ENCODE results near the gene TRABD. TPM values are rescaled to one million over a fixed set of nuclear protein-coding genes. Genes with fewer than 3 reads are reported as not detected.

Gene TRABD
- total RNA-seq, 4 donors from 2014 or later = 26.6 to 51.9 (median 31.5) TPM

GRCh38 chr22:50208939-50209892, 23.5 kb downstream of the TRABD start:
- no peak overlapping the region for H3K27ac ChIP-seq
- 73 to 93% methylated on average over 3 to 14 of the region's 31 CpGs for WGBS, 2 donors
- no peak overlapping the region for H3K4me3 ChIP-seq (replicated peaks in 1 of 3)
- no peak for TF ChIP-seq CTCF (IDR thresholded peaks at IDR 0.05)
- TF ChIP-seq POLR2A (IDR thresholded peaks at IDR 0.05) = no peak
- intact Hi-C loops (cut with DNase I) = no loop called here
- H3K27me3 ChIP-seq = no peaks in the 10 kb centered on the region
- H3K4me1 ChIP-seq = no peaks in the 10 kb centered on the region
- no peaks in the 10 kb centered on the region for H3K9me3 ChIP-seq
- H3K36me3 ChIP-seq = peaks cover 24 to 30% of the 10 kb centered on the region in 2 donors
- no peak for DNase-seq

- 53 to 64% methylated on average over 15 to 20 of the region's 20 CpGs for WGBS, 2 donors
- peak; percentile 69 to 74 for DNase-seq
- TF ChIP-seq POLR2A (IDR thresholded peaks at IDR 0.05) (no peak), CTCF (IDR thresholded peaks at IDR 0.05) (peak; percentile 72 to 87 (median 79))
- peaks cover 24 to 30% of the 10 kb centered on the region in 2 donors for H3K36me3 ChIP-seq
- intact Hi-C loops (cut with DNase I) = loop anchor here (2.0 to 10.0 kb wide), 2 partner anchors 61 to 285 kb away; no protein-coding TSS in a partner anchor
- H3K4me1 ChIP-seq = no peaks in the 10 kb centered on the region
- no peaks in the 10 kb centered on the region for H3K9me3 ChIP-seq
- H3K27ac ChIP-seq = no peak overlapping the region
- no peaks in the 10 kb centered on the region for H3K27me3 ChIP-seq
- H3K4me3 ChIP-seq (replicated peaks in 1 of 3) = no peak overlapping the region
Observed at GRCh38 chr22:50209893-50210292, 24.2 kb downstream of the TRABD start.

- intact Hi-C loops (cut with DNase I) = loop anchor here (2.0 to 10.0 kb wide), 2 partner anchors 62 to 286 kb away; no protein-coding TSS in a partner anchor
- no peak for DNase-seq
- no peak for TF ChIP-seq CTCF (IDR thresholded peaks at IDR 0.05)
- no peak for TF ChIP-seq POLR2A (IDR thresholded peaks at IDR 0.05)
- Histone ChIP-seq H3K27ac (no peak overlapping the region), H3K9me3 (no peaks in the 10 kb centered on the region), H3K36me3 (peaks cover 25 to 31% of the 10 kb centered on the region in 2 donors), H3K4me1 (no peaks in the 10 kb centered on the region), H3K4me3 (replicated peaks in 1 of 3) (no peak overlapping the region), H3K27me3 (no peaks in the 10 kb centered on the region)
- WGBS, 2 donors = 96 to 98% methylated on average over 5 to 27 of the region's 32 CpGs
Observed at GRCh38 chr22:50210378-50211139, 24.8 kb downstream of the TRABD start.

- no peaks in the 10 kb centered on the region for H3K27me3 ChIP-seq
- no peaks in the 10 kb centered on the region for H3K4me1 ChIP-seq
- WGBS, 2 donors = 91 to 95% methylated on average over 14 of the region's 14 CpGs
- DNase-seq = no peak
- H3K9me3 ChIP-seq = no peaks in the 10 kb centered on the region
- TF ChIP-seq CTCF (IDR thresholded peaks at IDR 0.05) = no peak
- no peak for TF ChIP-seq POLR2A (IDR thresholded peaks at IDR 0.05)
- intact Hi-C loops (cut with DNase I) = loop anchor here (2.0 to 10.0 kb wide), 2 partner anchors 62 to 286 kb away; no protein-coding TSS in a partner anchor
- peaks cover 31 to 37% of the 10 kb centered on the region in 2 donors for H3K36me3 ChIP-seq
- H3K4me3 ChIP-seq (replicated peaks in 1 of 3) = no peak overlapping the region
- no peak overlapping the region for H3K27ac ChIP-seq
Observed at GRCh38 chr22:50211147-50211546, 25.4 kb downstream of the TRABD start.

Data from thyroid gland (tissue), 4 donors.